SK-N-SH treated with all-trans-retinoic acid at 6 μM for 48 hours (cell line): ENCODE data around the gene MYLK.

Experiments used
- BACH2 ChIP-seq: fragments of 250-450 bp; sonication (Bioruptor Pico); IDR thresholded peaks from 2 replicates; pipeline ENCODE4 v1.9.0; 2021; ENCODE audit warnings: mild to moderate bottlenecking, borderline replicate concordance
- CREB5 ChIP-seq: fragments of 250-450 bp; sonication (Bioruptor Pico); IDR thresholded peaks from 2 replicates; pipeline ENCODE4 v1.5.1; 2020; ENCODE audit warnings: low read depth, mild to moderate bottlenecking, moderate library complexity
- CSRNP3 ChIP-seq: fragments of 250-450 bp; sonication (Bioruptor Pico); IDR thresholded peaks from 2 replicates; pipeline ENCODE4 v1.5.1; 2021; ENCODE audit warnings: mild to moderate bottlenecking, moderate library complexity
- GLIS3 ChIP-seq: fragments of 250-450 bp; sonication (Bioruptor Pico); IDR thresholded peaks from 2 replicates; pipeline ENCODE4 v1.5.0; 2020; ENCODE audit warnings: mild to moderate bottlenecking, moderate library complexity
- ZFP30 ChIP-seq: fragments of 450-650 bp; formaldehyde crosslinking; IDR thresholded peaks from 2 replicates; pipeline ENCODE4 v1.5.0; 2022; ENCODE audit warnings: mild to moderate bottlenecking, moderate library complexity

GRCh38 chr3:123739106-123739505 lies 145.0 kb downstream of the MYLK start:
- TF ChIP-seq ZFP30 (CRISPR knock-in tag) (no peak), CSRNP3 (CRISPR knock-in tag) (no peak), CREB5 (CRISPR knock-in tag) (no peak), GLIS3 (CRISPR knock-in tag) (no peak), BACH2 (no peak)
